GM18517 (cell line): Measurements from ENCODE around the gene VEGFA.

ENCODE experiments used
- ATAC-seq: cut with Tn5 transposase; IDR thresholded peaks from one replicate; pipeline ENCODE4 v1.9.1; 2021; ENCODE audit warnings: mild to moderate bottlenecking, moderate library complexity; ENCODE audit not compliant: unreplicated experiment

The VEGFA gene

GRCh38 chr6:43769526-43770371, at the start of gene VEGFA:
Gene VEGFA (plus strand): TSS chr6:43770211.
- ATAC-seq: peak; percentile 47

- ATAC-seq: no peak
Measured at GRCh38 chr6:43720999-43721398, 49.0 kb upstream of the VEGFA start.

GRCh38 chr6:43722920-43723545, 47.0 kb upstream of the VEGFA start:
- ATAC-seq: no peak

- ATAC-seq: peak; percentile 63
Measured at GRCh38 chr6:43723737-43724295, 46.2 kb upstream of the VEGFA start.

GRCh38 chr6:43724354-43724753, 45.7 kb upstream of the VEGFA start:
- ATAC-seq: no peak

GRCh38 chr6:43724914-43725642, 44.9 kb upstream of the VEGFA start:
- peak; percentile 67 for ATAC-seq

- ATAC-seq: no peak
Measured at GRCh38 chr6:43725643-43726580, 44.1 kb upstream of the VEGFA start.

GRCh38 chr6:43727634-43728033, 42.4 kb upstream of the VEGFA start:
- no peak for ATAC-seq

GRCh38 chr6:43728586-43728985, 41.4 kb upstream of the VEGFA start:
- no peak for ATAC-seq

GRCh38 chr6:43729537-43729936, 40.5 kb upstream of the VEGFA start:
- ATAC-seq: no peak

GRCh38 chr6:43730634-43731033, 39.4 kb upstream of the VEGFA start:
- no peak for ATAC-seq

- ATAC-seq: peak; percentile 72
Measured at GRCh38 chr6:43733471-43734293, 36.3 kb upstream of the VEGFA start.

- no peak for ATAC-seq
Measured at GRCh38 chr6:43734294-43734665, 35.7 kb upstream of the VEGFA start.

GRCh38 chr6:43735642-43736199, 34.3 kb upstream of the VEGFA start:
- no peak for ATAC-seq

- ATAC-seq: no peak
Measured at GRCh38 chr6:43736211-43736786, 33.7 kb upstream of the VEGFA start.

- no peak for ATAC-seq
Measured at GRCh38 chr6:43736844-43737243, 33.2 kb upstream of the VEGFA start.

GRCh38 chr6:43737272-43738081, 32.5 kb upstream of the VEGFA start:
- ATAC-seq: no peak

GRCh38 chr6:43738267-43738676, 31.7 kb upstream of the VEGFA start:
- ATAC-seq: no peak
